C4-2B (cell line): ENCODE data around the gene ZNF175.

Experiments used
- H3K27ac ChIP-seq: fragments of 450-650 bp; 2 replicates; pipeline ENCODE4 v1.5.1; 2017
- CTCF ChIP-seq: fragments of 450-650 bp; conservative IDR thresholded peaks from 2 replicates; pipeline ENCODE4 v1.5.1; 2017; ENCODE audit warnings: mild to moderate bottlenecking
- ZFX ChIP-seq: fragments of 450-650 bp; IDR thresholded peaks from 2 replicates; pipeline ENCODE4 v1.6.1; 2017

ZNF175 gene

DNA sequence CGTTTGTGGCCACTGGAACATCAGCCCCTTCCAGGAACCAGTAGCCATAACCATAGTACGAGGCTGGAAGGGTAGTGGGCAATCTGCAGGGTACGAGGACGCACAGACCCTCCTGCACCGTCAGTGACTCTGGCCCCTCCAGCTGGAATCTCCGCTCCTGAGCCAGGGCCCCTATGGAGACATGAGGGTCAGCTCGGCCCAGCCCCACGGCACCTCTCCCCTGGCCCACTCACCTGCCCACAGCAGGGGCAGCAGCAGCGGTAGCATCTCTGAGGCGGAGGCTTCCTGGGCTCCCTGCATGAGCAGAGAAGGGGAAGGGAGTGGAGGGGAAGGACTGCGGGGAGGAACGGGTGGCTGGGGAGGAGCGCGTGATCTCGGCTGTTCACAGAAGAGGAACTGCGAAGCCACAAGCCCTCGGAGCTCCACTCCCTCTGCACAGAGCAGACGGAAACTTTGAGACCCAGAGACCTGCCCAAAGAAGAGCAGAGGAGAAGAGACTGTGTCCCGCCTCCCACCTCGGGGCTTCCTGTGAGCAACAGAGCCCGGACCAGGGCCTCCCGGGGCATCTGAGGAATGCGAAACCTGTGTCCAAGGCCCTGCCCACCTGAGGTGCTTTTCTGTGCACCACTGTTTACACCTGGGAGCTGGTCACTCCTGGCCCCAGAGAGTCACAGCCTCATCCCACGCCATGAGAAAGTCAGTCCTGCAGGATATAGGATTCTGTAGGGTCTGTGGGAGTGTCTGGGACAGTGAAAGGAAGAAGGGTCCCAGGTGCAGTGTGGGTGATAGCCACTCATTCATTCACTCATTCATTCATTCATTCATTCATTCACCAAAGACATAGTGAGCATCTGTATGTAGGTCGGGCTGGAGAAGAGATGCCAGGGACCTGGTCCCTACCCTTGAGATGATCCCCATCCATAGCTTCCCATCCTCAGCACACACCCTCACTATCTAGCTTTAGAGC is 39.5 kb upstream of the ZNF175 start, which contains the start of gene SIGLEC6:
SIGLEC6 (minus strand) TSS at position 322 of the 967 bp plus-strand sequence; CDS start at position 300, 22 bp downstream.
- TF ChIP-seq CTCF (no peak), ZFX (no peak)
- no peak within 1 kb of the TSS for H3K27ac ChIP-seq

DNA sequence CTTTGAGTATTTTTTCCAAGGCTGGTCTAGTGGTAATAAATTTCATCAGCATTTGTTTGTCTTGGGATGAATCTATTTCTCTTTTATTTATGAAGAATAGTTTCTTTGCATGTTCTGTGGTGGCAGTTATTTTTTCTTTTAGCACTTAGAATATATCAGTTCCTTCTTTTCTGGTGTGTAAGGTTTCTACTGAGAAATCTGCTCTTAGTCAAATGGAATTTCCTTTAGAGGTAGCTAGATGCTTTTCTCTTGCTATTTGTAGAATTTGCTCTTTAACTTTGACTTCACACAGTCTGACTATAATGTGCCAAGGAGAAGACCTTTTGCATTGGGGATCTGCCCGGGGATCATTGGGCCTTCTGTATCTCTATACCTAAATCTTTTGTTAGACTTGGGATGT is 35.5 kb upstream of the ZNF175 start:
- H3K27ac ChIP-seq: no peak overlapping the region
- TF ChIP-seq CTCF (no peak), ZFX (no peak)

DNA sequence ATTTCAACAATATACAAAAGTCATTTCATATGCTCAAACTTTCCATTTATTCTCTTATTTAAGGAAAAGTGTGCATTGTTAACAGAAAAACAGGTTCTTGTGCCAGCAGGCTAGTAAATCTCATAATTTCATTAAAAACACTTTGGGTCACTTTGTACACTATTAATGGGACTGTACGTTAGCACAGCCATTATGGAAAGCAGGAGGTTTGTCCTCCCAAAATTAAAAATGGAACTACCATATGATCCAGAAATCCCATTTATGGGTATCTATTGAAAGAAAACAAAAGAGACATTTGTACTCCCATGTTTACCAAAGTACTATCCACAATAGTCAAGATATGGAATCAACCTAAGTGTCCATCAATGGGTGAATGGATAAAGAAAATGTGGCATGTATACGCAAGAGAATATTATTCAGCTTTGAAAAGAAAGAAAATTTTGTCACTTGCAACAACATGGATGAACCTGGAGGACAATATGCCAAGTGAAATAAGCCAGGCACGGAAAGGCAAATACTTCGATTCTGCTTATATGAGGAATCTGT is 31.2 kb upstream of the ZNF175 start:
- H3K27ac ChIP-seq: no peak overlapping the region
- no peak for TF ChIP-seq ZFX
- no peak for TF ChIP-seq CTCF

DNA sequence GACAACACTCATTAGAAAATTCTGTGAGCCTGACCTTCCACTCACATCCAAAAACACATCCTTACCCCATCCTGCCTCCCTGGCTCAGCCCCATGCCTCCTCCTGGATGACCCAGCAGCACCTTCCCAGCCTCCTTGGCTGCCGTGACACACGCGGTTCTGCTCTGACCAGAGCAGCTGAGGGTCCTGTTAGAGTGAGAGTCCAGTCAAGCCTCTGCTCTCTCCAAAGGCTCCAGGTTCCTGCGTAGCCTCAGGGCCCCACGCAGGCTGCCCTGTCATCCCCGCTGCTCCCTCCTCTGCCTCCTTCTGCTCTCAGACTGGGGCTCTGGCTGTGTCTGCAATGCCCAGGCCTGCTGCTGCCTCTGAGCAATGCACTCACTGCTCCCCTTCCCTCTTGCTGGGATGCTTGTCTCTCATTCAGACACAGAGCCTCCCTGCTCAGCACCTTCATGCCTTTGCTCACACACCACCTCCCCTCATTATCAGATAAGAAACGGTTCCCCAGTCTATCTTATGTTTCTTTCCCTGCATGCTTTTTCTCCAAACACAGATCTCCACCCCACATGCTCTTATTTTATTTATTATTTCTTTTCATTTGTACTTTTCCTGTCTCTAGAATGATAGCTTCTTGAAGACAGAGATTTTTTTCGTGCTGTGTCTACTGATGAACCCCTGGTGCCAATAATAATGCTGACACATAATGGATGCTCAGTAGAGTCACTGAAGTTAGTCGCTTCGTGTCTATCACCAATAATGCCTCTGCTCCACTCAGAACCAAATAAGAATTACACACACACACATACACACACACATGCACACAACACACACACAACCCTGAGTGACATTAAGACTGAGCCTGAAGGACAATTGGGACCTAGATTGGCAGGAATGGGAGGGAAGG is 29.4 kb upstream of the ZNF175 start:
- no peak overlapping the region for H3K27ac ChIP-seq
- TF ChIP-seq ZFX (no peak), CTCF (no peak)

DNA sequence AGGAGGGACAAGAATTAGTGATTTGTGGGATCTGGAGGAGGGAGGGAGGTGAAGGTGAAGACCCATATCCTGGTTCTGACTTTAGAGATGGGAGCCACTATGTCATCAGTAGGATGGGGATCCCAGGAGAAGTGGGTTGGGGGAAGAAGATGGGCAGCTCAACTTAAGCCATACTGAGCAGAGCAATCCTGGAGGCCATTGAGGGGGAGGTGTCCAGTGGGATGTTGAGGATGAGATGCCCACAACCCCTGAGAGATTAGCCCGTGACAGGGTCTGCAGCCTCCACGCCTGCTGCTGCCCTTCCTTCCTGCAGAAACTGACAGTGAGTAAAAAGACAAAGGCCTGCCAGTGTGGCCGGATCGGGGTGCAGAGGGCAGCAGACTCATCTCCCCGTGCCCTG is 28.4 kb upstream of the ZNF175 start:
- no peak overlapping the region for H3K27ac ChIP-seq
- TF ChIP-seq ZFX (no peak), CTCF (no peak)

- no peak overlapping the region for H3K27ac ChIP-seq
- TF ChIP-seq ZFX: no peak
- TF ChIP-seq CTCF: no peak
Measured at GRCh38 chr19:51544038-51544437, 27.0 kb upstream of the ZNF175 start.
